K562 (cell line): ENCODE results near the gene CARMIL1. TPM values are rescaled to one million over a fixed set of nuclear protein-coding genes. Genes with fewer than 3 reads are reported as not detected.

Experiments used
- ATAC-seq: fragments of 200-7000 bp; cut with Tn5 transposase; 3 replicates; pipeline ENCODE4 v1.9.1; 2020; ENCODE audit warnings: moderate library complexity
- BruUV-seq: library from RNA; stranded (reverse); fragments of 400-500 nt; replicated peaks from 2 replicates; lab custom pipeline; 2021; lab: Mats Ljungman, UMichigan
- CTCF ChIA-PET: fragments of 300-600 bp; formaldehyde crosslinking; extraction: SDS; loops from one replicate; lab custom pipeline; 2021; ENCODE audit warnings: low intra/inter-chr PET ratio; lab: Yijun Ruan, JAX
- POLR2A ChIA-PET: fragments of 300-600, 350-650 bp; sonication (Branson Sonifier 250); formaldehyde crosslinking; extraction: SDS; loops from one replicate; lab custom pipeline; 2021; ENCODE audit warnings: antibody characterized with exemption, inconsistent platforms; lab: Yijun Ruan, JAX
- DNase-seq, 4 experiments: peaks; one replicate each; pipeline versions ENCODE4 v3.0.0 to v3.0.0-alpha.2; 2011 to 2018; ENCODE audit warnings: low spot score in 3 of 4, mixed read lengths in 3 of 4; ENCODE audit errors: extremely low read depth in 1 of 4
- FAIRE-seq: peaks from 2 replicates; lab custom pipeline; 2011; peaks lifted over from hg19 to GRCh38; lab: Jason Lieb, UNC
- H2AFZ ChIP-seq: 2 replicates; pipeline ENCODE4 v1.6.0; 2011; ENCODE audit warnings: low read depth, low read length, control low read depth, inconsistent platforms
- H3K27ac ChIP-seq: fragments of 200-600 bp; 3 replicates; pipeline ENCODE4 v1.8.0; 2011; ENCODE audit warnings: low read depth, mild to moderate bottlenecking, control low read depth, inconsistent platforms, low read length, moderate library complexity, mixed read lengths; ENCODE audit errors: extremely low read depth
- H3K27me3 ChIP-seq, 2 experiments: fragments of 300-600 bp in 1 of 2; 2 replicates in 1 of 2; 3 replicates in 1 of 2; pipeline versions ENCODE4 v1.6.0 to v1.8.0; 2011; ENCODE audit warnings: inconsistent platforms in 2 of 2, low read length in 2 of 2, mild to moderate bottlenecking in 1 of 2, mixed read lengths in 1 of 2, moderate library complexity in 1 of 2; ENCODE audit not compliant: control insufficient read depth in 2 of 2, insufficient read depth in 2 of 2
- H3K36me3 ChIP-seq: fragments of 300-600 bp; 3 replicates; pipeline ENCODE4 v1.8.0; 2011; ENCODE audit warnings: mild to moderate bottlenecking, low read length, inconsistent platforms; ENCODE audit not compliant: control insufficient read depth, insufficient read depth
- H3K4me1 ChIP-seq, 2 experiments: fragments of 200-600 bp in 1 of 2; replicated peaks in 1 of 2; 2 replicates in 1 of 2; 3 replicates in 1 of 2; pipeline versions ENCODE4 v1.5.1 to v1.8.0; 2011; ENCODE audit warnings: inconsistent platforms in 2 of 2, low read length in 2 of 2, mild to moderate bottlenecking in 1 of 2, mixed read lengths in 1 of 2, moderate library complexity in 1 of 2; ENCODE audit not compliant: control insufficient read depth in 2 of 2, insufficient read depth in 2 of 2
- H3K4me2 ChIP-seq: 2 replicates; pipeline ENCODE4 v1.6.1; 2011; ENCODE audit warnings: low read length, control low read depth, inconsistent platforms, mixed read lengths; ENCODE audit not compliant: insufficient read depth
- H3K4me3 ChIP-seq: fragments of 200-600 bp; sonication (generic), shearing (Covaris generic); 2 replicates; pipeline ENCODE4 v1.5.1; 2016; ENCODE audit warnings: control low read depth, inconsistent platforms
- H3K79me2 ChIP-seq: fragments of 200-600 bp; 3 replicates; pipeline ENCODE4 v1.8.0; 2011; ENCODE audit warnings: low read length, inconsistent platforms; ENCODE audit not compliant: control insufficient read depth, insufficient read depth
- H3K9ac ChIP-seq, 2 experiments: 2 replicates each; pipeline versions ENCODE4 v1.6.0 to v1.6.1; 2011; ENCODE audit warnings: low read depth in 2 of 2, low read length in 2 of 2, control low read depth in 1 of 2, inconsistent platforms in 1 of 2, mild to moderate bottlenecking in 1 of 2, mixed read lengths in 1 of 2; ENCODE audit not compliant: insufficient read depth in 1 of 2
- H3K9me1 ChIP-seq: one replicate; pipeline ENCODE4 v1.6.0; 2011; ENCODE audit warnings: inconsistent platforms, mild to moderate bottlenecking, low read length, moderate library complexity; ENCODE audit not compliant: control insufficient read depth, insufficient read depth
- H3K9me3 ChIP-seq: replicated peaks from 2 replicates; pipeline ENCODE4 v1.5.1; 2011; ENCODE audit warnings: low read depth, low read length, inconsistent platforms; ENCODE audit not compliant: control insufficient read depth, insufficient read depth
- H4K20me1 ChIP-seq: replicated peaks from 2 replicates; pipeline ENCODE4 v1.6.1; 2011; ENCODE audit warnings: low read length, inconsistent platforms, mixed read lengths; ENCODE audit not compliant: control insufficient read depth, insufficient read depth
- CCNT2 ChIP-seq: IDR thresholded peaks from 2 replicates; pipeline ENCODE4 v1.6.1; 2011; ENCODE audit warnings: borderline replicate concordance, low read depth, mild to moderate bottlenecking, moderate library complexity, mixed read lengths, low read length; ENCODE audit not compliant: insufficient read length; ENCODE audit errors: extremely low read depth
- CTCFL ChIP-seq: IDR thresholded peaks from 2 replicates; pipeline ENCODE4 v1.6.1; 2011; ENCODE audit warnings: borderline replicate concordance, low read depth, mild to moderate bottlenecking, moderate library complexity, low read length; ENCODE audit not compliant: insufficient read depth, poor library complexity, severe bottlenecking
- DMBX1 ChIP-seq: fragments of 250-450 bp; sonication (Bioruptor Pico); IDR thresholded peaks from 2 replicates; pipeline ENCODE4 v1.8.0; 2022; ENCODE audit warnings: inconsistent platforms, mild to moderate bottlenecking, moderate library complexity, borderline replicate concordance
- DNMT1 ChIP-seq: fragments of 450-650 bp; IDR thresholded peaks from 2 replicates; pipeline ENCODE4 v1.6.1; 2016; ENCODE audit warnings: antibody characterized with exemption, mild to moderate bottlenecking
- ELF2 ChIP-seq: fragments of 250-450 bp; sonication (Bioruptor Pico); IDR thresholded peaks from 2 replicates; pipeline ENCODE4 v1.5.0; 2021; ENCODE audit warnings: mild to moderate bottlenecking
- GATAD2A ChIP-seq: fragments of 450-650 bp; IDR thresholded peaks from 2 replicates; pipeline ENCODE4 v1.6.1; 2017
- MAX ChIP-seq: sonication (generic); formaldehyde crosslinking; IDR thresholded peaks from 2 replicates; pipeline ENCODE4 v1.9.0; 2022; ENCODE audit warnings: mild to moderate bottlenecking, missing genetic modification reagents
- NCOA4 ChIP-seq: fragments of 450-650 bp; IDR thresholded peaks from 2 replicates; pipeline ENCODE4 v1.6.1; 2018; ENCODE audit warnings: mild to moderate bottlenecking; ENCODE audit not compliant: partially characterized antibody
- NONO ChIP-seq, 2 experiments: fragments of 200-400 bp in 1 of 2; fragments of 450-650 bp in 1 of 2; formaldehyde crosslinking in 1 of 2; IDR thresholded peaks; 2 replicates each; pipeline ENCODE4 v1.6.1; 2017; ENCODE audit warnings: low read depth in 2 of 2, mild to moderate bottlenecking in 2 of 2, moderate library complexity in 2 of 2, low read length in 1 of 2
- RAD21 ChIP-seq, 2 experiments: fragments of 250-450 bp in 1 of 2; fragments of 450-650 bp in 1 of 2; sonication (Bioruptor Pico) in 1 of 2; formaldehyde crosslinking in 1 of 2; IDR thresholded peaks in 1 of 2; conservative IDR thresholded peaks in 1 of 2; 2 replicates each; pipeline versions ENCODE4 v1.4.0 to v1.8.0; 2020 to 2022; ENCODE audit warnings: mild to moderate bottlenecking in 2 of 2, moderate library complexity in 1 of 2
- SAFB ChIP-seq: fragments of 200-400 bp; formaldehyde crosslinking; IDR thresholded peaks from 2 replicates; pipeline ENCODE4 v1.6.1; 2017; ENCODE audit warnings: low read depth, low read length, borderline replicate concordance
- SMAD2 ChIP-seq: fragments of 150-350 bp; IDR thresholded peaks from 2 replicates; pipeline ENCODE4 v1.6.1; 2014; ENCODE audit warnings: low read depth, mild to moderate bottlenecking, low read length
- ZEB2 ChIP-seq: fragments of 450-650 bp; IDR thresholded peaks from 2 replicates; pipeline ENCODE4 v1.6.1; 2016
- ZNF140 ChIP-seq: fragments of 250-450 bp; sonication (Bioruptor Pico); IDR thresholded peaks from 2 replicates; pipeline ENCODE4 v1.8.0; 2021; ENCODE audit warnings: moderate library complexity, mild to moderate bottlenecking, inconsistent platforms
- ZNF23 ChIP-seq: fragments of 250-450 bp; sonication (Bioruptor Pico); IDR thresholded peaks from 2 replicates; pipeline ENCODE4 v1.4.0; 2020; ENCODE audit warnings: mild to moderate bottlenecking
- WGBS: fragments of 100-300 bp; shearing (Covaris generic); methylation state at CpG from one replicate; pipeline ENCODE4 v1.1.6; 2016; ENCODE audit warnings: low coverage, mixed read lengths; ENCODE audit not compliant: insufficient coverage; ENCODE audit errors: missing lambda C conversion rate; 5-methylcytosine and 5-hydroxymethylcytosine counted together
- in situ Hi-C: fragments of 300-500 bp; cut with MboI; formaldehyde crosslinking; loops from 4 replicates; pipeline ENCODE4 v1.15.0; 2018; ENCODE audit warnings: inconsistent platforms, mixed read lengths
- intact Hi-C: fragments of 100-400 bp; cut with micrococcal nuclease; formaldehyde crosslinking; loops from 2 replicates; pipeline ENCODE4 v1.14.2; 2022
- polyA plus RNA-seq, 8 experiments: library from polyadenylated mRNA; depleted of rRNA in 4 of 8; stranded (reverse) in 5 of 8; unstranded in 3 of 8; fragments of >200 nt; fragmentation: Nextera tagmentation in 2 of 8; fragmentation: Illumina TruSeq in 1 of 8; extraction: Ambion mirVana in 2 of 8; extraction: Trizol in 1 of 8; gene quantifications; 2 replicates each; pipeline versions ENCODE4 v1.2.1 to v1.2.3, GENCODE V29; 2011 to 2014; ENCODE audit warnings: inconsistent platforms in 1 of 8, missing spikeins in 1 of 8
- total RNA-seq, 7 experiments: library from RNA; depleted of rRNA in 6 of 7; stranded (reverse); fragments of >200 nt in 6 of 7; fragmentation: Illumina TruSeq in 2 of 7; extraction: Trizol in 2 of 7; gene quantifications; 2 replicates each; pipeline versions ENCODE4 v1.2.1 to v1.2.3, GENCODE V29; 2011 to 2021; ENCODE audit warnings: low replicate concordance in 1 of 7
- TF ChIP-seq, protein P1 (sequence below): sonication (generic); formaldehyde crosslinking; IDR thresholded peaks from 2 replicates; pipeline ENCODE4 v1.8.1; 2023; ENCODE audit warnings: mild to moderate bottlenecking, missing genetic modification reagents, moderate library complexity
- TF ChIP-seq, protein P2 (sequence below): fragments of 450-650 bp; IDR thresholded peaks from 2 replicates; pipeline ENCODE4 v1.6.1; 2017; ENCODE audit warnings: mild to moderate bottlenecking, moderate library complexity

CARMIL1 gene
- total and polyA plus RNA-seq, 9 of the 15 experiments (the other 6 are each of a cell fraction or from before 2014, with no cell fraction given), result 0.04 to 0.32 (median 0.10) TPM; not detected in 1

DNA sequence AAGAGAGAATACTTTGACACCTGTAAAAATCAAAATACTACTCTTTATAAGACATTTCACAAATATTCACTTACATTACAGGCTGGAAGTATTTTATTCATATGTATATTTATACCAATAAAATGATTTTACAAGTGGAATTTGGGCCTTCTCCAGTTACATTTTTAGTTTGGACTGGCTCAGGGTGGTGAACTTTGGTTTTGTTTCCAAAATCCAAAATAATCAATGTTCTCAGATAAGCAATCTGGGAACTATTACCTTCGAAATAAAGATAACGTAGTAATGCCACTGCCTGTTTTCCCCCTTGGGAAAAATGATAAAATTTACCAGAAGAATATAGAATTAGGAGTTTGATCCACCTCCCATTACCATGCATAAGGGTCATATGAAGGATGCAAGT is 341.2 kb downstream of the CARMIL1 start:
- 3% methylated on average over 2 of the region's 2 CpGs for WGBS
- TF ChIP-seq ZNF23, result no peak
- no peak for TF ChIP-seq NONO (IDR thresholded peaks at IDR 0.05; ENCODE audit: low read depth in 2 of 2, low read length in 1 of 2)
- TF ChIP-seq, protein P1, sequence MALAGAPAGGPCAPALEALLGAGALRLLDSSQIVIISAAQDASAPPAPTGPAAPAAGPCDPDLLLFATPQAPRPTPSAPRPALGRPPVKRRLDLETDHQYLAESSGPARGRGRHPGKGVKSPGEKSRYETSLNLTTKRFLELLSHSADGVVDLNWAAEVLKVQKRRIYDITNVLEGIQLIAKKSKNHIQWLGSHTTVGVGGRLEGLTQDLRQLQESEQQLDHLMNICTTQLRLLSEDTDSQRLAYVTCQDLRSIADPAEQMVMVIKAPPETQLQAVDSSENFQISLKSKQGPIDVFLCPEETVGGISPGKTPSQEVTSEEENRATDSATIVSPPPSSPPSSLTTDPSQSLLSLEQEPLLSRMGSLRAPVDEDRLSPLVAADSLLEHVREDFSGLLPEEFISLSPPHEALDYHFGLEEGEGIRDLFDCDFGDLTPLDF (CRISPR knock-in tag), result no peak
- no peak for TF ChIP-seq CTCFL
- no peak for TF ChIP-seq DMBX1 (CRISPR knock-in tag)
- TF ChIP-seq SMAD2, result no peak
- TF ChIP-seq DNMT1, result no peak
- TF ChIP-seq MAX (CRISPR knock-in tag), result no peak
- TF ChIP-seq NCOA4, result no peak
- no peak for TF ChIP-seq SAFB
- no peak for TF ChIP-seq ZEB2
- TF ChIP-seq CCNT2, result no peak
- no peak for TF ChIP-seq ZNF140
- TF ChIP-seq GATAD2A, result no peak
- no peak for TF ChIP-seq ELF2 (CRISPR knock-in tag)
- TF ChIP-seq, protein P2, sequence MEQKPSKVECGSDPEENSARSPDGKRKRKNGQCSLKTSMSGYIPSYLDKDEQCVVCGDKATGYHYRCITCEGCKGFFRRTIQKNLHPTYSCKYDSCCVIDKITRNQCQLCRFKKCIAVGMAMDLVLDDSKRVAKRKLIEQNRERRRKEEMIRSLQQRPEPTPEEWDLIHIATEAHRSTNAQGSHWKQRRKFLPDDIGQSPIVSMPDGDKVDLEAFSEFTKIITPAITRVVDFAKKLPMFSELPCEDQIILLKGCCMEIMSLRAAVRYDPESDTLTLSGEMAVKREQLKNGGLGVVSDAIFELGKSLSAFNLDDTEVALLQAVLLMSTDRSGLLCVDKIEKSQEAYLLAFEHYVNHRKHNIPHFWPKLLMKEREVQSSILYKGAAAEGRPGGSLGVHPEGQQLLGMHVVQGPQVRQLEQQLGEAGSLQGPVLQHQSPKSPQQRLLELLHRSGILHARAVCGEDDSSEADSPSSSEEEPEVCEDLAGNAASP, result no peak
- TF ChIP-seq RAD21 (CRISPR knock-in tag; conservative IDR thresholded peaks at IDR 0.05 in 1 of 2, IDR thresholded peaks at IDR 0.05 in 1 of 2), result no peak
- TF ChIP-seq, all 486 proteins: peak for 0
- no peak overlapping the region for H3K9ac ChIP-seq
- FAIRE-seq, result no peak
- H3K27ac ChIP-seq, result no peak overlapping the region
- no peaks in the 10 kb centered on the region for H4K20me1 ChIP-seq
- no TSS peak for BruUV-seq
- in situ Hi-C loops (no loop called here), intact Hi-C loops (no loop called here)
- H2AFZ ChIP-seq, result no peak overlapping the region
- DNase-seq, result no peak
- no peaks in the 10 kb centered on the region for H3K36me3 ChIP-seq
- POLR2A ChIA-PET, result no interaction called here
- H3K4me2 ChIP-seq, result no peak overlapping the region
- peaks cover 2 to 12% of the 10 kb centered on the region in 2 experiments; a peak in 4 of 5 replicates for H3K27me3 ChIP-seq
- no peak for ATAC-seq
- CTCF ChIA-PET, result no interaction called here
- no peaks in the 10 kb centered on the region for H3K4me1 ChIP-seq
- H3K9me3 ChIP-seq, result no peaks in the 10 kb centered on the region
- no peaks in the 10 kb centered on the region for H3K79me2 ChIP-seq
- H3K4me3 ChIP-seq, result no peak overlapping the region
- H3K9me1 ChIP-seq, result no peaks in the 10 kb centered on the region
